ENCODE results near the gene NPIPB9. TPM values are rescaled to one million over a fixed set of nuclear protein-coding genes. Genes with fewer than 3 reads are reported as not detected.
"Not testable (repeated sequence)": the region's sequence is repeated elsewhere in the genome, so short reads cannot be mapped to it uniquely, and the experiment has no call there.

NPIPB9 gene
- 0.99 TPM in 1 of 2 replicates, not detected in the other for total RNA-seq

DNA sequence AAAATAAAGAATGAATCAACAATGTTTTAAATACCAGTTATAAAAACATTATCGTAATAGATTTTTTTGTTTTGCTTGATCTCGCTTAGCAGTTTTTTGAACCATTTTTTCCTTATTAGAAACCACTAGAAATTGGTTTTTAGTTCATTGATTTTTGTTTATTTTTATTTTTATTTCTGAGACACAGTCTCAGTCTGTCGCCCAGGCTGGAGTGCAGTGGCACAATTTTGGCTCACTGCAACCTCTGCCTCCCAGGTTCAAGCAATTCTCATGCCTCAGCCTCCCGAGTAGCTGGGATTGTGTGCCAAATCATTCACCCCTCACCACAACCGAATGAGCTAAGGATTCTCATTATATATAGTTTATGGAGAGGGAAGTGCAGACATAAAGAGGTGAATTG is at the start of gene NPIPB9:
TSS of gene NPIPB9 (plus strand) at position 301 of the 400 bp plus-strand sequence.
- not testable (repeated sequence) for DNase-seq (ENCODE audit: low read depth, low spot score)

DNA sequence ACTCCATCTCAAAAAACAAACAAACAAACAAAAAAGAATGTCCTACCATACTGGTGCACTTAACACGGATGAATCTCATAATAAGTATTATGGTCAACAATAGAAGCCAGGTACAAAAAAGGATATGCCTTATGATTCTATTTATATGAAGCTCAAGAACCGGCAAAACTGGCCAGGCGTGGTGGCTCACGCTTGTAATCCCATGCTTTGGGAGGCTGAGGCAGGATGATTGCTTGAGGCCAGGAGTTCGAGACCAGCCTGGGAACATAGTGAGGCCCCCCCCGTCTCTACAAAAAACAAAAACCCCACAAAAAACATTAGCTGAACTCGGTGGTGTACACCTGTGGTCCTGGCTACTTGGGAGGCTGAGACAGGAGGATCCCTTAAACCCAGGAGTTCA is 47.3 kb upstream of the NPIPB9 start:
- DNase-seq (ENCODE audit: low read depth, low spot score): not testable (repeated sequence)

DNA sequence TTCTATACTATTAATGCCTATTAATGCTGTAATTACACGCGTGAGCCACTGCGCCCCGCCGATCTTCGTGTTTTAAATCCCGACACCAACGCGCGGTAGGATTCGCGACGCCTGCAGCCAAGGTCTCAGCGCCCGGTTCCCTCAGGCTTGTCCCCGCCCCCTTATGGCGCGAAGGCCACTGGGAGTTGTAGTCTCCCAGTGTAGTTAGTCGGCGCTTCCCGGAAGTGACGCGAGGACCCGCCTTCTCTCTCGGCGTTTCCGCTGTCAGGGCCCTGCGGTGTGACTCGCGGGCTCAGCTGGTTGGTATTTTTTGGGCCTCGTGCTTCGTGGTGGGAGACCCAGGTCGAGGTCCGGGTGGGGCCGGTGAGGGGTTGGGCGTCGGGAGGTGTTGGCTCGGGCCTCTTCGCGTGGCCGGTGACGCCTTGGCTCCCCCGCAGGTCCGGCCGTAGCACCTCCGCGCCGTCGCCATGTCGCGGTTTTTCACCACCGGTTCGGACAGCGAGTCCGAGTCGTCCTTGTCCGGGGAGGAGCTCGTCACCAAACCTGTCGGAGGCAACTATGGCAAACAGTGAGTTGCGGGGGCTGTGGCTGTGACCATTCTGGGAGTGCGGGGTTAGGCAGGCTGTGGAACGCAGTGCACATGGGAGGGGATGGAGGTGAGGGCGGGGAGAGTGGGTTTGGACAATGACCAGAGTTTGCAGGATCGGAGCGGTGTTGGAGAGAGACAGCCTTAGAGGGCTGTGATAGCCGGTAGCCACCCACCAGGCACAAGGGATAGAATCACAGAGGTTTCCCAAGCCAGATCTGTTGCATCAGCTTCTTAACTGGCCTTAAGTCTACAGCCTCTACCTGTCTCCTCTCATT is 40.1 kb upstream of the NPIPB9 start, which contains the start of gene EIF3C:
TSS of gene EIF3C (plus strand) at position 245 of the 864 bp plus-strand sequence. CDS start at position 468, 223 bp downstream.
- DNase-seq (ENCODE audit: low read depth, low spot score): not testable (repeated sequence)

DNA sequence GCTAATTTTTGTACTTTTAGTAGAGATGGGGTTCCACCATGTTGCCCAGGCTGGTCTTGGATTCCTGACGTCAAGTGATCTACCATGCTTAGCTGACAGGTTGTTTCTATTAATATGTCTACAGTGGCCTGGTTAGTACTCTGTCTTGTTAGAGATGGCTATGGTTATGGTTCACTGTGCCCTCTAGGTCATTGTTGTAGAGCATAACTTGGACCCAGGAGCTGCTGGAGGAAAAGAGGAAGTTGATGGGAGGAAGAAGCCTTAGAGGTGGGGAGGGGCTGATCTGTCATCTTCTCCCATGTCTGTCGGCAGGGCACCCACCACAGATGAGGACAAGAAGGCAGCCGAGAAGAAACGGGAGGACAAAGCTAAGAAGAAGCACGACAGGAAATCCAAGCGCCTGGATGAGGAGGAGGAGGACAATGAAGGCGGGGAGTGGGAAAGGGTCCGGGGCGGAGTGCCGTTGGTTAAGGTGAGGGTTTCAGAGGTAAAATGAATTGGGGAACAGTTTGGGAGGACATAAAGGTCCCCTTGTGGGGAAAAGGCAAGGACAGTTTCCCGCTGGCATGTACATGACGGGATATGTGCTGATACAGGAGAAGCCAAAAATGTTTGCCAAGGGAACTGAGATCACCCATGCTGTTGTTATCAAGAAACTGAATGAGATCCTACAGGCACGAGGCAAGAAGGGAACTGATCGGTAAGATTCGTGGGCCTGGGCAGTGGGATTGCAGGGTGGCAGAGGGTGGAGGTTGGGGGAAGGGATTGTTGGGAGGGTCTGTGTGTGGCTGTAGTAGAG is 28.5 kb upstream of the NPIPB9 start:
- DNase-seq (ENCODE audit: low read depth, low spot score): not testable (repeated sequence)

DNA sequence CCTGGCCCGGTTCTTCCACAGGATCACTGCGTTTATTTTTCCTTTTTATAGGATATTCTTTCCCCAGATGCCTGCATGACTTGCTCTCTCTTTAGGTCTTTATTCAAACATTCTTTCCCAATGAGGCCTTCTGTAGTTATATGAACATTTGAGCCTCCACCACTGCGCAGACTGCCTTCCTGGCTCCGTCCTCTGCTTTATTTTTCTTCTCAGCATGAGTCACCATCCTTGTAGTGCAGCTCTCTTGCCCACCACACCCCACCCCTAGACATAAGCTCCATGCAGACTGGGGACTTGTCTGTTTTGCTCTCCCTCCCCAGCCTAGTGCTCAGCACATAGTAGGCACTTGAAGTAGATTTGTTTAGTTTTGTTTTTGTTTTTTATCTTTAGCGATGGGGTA is 20.3 kb upstream of the NPIPB9 start:
- DNase-seq (ENCODE audit: low read depth, low spot score): not testable (repeated sequence)

DNA sequence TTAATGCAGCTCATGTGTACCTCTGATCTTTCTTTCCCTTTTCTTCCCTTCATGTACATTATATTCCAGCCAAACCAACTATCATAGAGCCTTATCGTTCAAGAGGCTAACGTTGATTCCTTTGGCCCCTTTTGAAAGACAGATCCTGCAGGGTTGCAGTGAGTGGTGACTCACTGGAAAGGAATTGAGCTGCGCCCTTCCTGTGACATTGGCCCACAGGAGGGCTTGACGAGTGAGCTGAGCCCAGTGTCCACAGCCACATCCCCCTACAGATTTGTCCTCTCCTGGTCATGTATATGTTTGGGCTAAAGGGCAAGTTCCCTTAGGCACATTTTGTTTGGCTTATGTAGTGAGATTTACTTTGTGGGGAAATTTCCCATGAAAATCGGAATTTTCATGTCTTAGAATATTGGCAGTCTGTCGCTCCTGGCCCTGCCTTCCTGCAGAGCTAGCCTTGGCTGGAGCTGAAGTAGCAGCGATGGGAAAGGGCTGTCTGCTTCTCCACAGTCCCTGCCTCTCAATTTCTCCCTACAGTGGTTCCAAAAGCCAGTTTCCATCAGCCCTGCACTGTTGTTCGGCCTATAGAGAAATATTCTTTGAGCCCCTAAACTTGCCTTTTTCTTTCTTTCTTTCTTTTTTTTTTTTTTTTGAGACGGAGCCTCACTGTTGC is 19.0 kb upstream of the NPIPB9 start:
- DNase-seq (ENCODE audit: low read depth, low spot score): not testable (repeated sequence)

DNA sequence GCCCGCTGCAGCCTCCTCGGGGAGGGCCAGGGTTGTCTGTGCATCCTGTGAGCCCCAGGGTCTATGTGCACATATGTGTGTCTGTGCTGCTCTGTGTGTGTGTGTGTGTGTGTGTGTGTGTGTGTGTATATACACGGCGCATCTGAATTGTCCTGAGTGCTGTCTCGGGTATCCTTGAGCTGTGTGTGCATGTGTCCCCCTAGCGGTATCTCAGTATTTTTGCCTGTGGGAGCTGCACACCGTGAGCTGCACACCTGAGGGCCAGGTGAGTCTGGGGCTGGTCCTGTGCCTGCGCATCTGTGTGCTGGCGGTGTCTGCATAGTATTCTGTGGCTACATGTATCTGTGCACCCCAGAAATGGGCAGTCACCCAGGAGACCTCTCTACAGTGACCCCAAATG is 11.8 kb upstream of the NPIPB9 start:
- DNase-seq (ENCODE audit: low read depth, low spot score): not testable (repeated sequence)

DNA sequence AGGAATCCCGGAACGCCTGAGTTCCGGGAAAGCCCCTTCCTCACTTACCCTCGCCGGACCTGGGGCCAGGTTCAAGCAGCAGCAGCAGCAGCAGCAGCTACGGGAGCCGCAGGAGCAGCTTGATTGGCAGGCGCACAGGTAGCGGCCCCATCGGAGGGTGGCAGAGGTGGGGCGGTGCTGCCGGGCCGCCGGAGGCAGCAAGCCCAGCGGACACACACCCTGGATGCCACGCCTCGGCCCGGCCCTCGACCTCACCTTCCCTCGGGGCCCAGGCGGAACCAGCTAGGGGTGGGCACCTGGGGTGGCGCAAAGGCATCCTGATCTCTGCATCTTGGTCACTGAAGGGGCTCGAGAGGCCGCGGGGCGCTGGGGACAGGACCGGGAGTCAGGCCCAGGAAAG is 11.0 kb upstream of the NPIPB9 start:
- DNase-seq (ENCODE audit: low read depth, low spot score): not testable (repeated sequence)

DNA sequence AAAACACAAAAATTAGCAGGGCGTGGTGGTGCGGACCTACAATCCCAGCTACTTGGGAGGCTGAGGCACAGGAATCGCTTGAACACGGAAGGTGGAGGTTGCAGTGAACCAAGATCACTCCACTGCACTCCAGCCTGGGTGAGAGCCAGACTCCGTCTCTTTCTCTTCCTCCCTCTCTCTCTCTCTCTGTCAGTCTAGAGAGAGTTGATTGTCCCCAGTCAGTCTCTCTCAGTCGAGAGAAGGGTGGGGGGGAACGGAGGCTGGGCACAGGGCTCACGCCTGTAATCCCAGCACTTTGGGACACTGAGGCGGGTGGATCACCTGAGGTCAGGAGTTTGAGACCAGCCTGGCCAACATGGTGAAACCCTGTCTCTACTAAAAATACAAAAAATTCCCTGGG is 10.3 kb upstream of the NPIPB9 start:
- not testable (repeated sequence) for DNase-seq (ENCODE audit: low read depth, low spot score)

DNA sequence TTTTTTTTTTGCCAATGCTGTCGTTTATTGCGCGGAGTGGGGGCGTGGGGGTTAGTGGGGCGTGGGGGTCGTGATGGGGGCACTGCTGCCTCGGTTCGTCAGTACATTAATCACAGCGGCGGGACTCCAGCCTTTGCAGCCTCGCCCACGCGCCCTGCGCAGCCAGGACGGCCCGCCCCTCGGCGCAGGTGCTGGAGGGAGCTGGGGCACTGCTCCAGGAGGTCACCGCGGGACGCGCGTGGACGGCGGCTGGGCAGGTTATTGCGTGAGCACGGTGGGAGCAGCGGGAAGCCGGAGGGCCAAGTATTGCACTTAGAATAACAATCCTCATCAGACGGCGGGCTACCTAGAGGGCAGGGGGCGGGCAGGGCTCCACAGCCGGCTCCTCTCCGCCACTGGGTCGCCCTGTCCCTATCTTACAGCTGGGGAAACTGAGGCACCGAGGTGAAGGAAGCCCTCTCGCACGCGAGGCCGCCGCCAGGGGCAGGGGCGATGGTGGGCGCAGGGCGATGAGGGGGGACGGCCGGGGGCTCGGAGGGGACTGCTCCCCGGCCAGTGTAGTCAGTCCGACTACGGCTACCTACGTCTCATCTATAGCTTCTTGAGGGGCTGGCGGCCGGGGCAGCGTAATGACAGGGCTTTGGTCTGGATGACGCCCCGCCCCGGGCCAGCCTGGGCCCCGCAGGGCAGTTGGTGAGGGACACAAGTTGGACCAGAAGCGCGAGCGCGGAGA is 4.8 kb upstream of the NPIPB9 start:
- DNase-seq (ENCODE audit: low read depth, low spot score): not testable (repeated sequence)

DNA sequence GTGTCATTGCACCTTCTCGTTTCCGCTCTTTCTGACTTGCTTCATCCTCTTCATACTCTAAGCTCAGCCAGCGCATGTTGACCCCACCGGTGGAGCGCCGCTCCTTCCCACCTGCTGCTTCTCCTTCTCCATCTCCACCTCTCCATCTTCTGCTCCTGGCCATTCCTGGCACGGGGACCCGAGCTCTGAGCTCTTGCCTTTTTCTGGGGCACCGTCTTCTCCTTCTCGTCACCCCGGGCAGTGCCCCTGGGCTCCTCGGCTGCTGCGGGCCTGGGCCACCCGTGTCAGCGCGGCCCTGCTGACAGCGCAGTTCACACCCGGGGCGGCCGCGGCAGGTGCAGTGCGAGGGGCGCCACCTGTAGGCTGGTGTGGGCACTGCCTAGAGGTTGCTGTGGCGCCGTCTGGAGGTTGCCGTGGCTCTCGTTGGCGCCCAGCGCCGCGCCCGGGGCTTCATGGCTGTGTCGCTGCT is 1.6 kb upstream of the NPIPB9 start:
- DNase-seq (ENCODE audit: low read depth, low spot score): not testable (repeated sequence)

DNA sequence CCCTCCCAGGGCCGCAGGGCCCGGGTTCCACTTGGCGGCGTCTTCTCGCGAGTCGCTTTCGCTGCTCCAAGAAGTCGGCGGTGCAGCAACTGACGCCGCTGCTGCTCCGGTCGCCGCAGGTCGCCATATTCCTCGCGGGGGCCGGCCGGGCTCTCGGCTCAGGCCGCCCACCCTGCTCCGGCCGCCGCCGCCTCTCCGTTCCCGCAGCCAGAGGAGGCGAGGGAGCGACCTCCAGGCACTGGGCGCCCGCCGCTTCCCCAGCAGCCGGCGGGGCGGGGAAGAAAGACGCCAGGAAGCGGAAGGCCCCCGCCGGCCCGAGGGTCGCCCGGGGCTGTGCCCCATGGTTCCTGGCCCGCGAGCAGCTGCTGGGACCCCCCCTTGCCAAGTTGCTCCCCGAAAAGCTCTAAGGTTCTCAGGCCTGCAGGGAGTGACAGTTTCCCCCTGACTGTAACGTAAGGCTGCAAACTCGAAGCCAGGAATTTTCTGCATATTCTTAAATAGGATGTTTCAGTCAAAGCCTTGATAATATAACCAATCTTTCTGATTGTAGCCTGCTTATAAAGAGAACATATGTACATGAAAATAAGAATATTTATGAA is 1.0 kb upstream of the NPIPB9 start:
- not testable (repeated sequence) for DNase-seq (ENCODE audit: low read depth, low spot score)

DNA sequence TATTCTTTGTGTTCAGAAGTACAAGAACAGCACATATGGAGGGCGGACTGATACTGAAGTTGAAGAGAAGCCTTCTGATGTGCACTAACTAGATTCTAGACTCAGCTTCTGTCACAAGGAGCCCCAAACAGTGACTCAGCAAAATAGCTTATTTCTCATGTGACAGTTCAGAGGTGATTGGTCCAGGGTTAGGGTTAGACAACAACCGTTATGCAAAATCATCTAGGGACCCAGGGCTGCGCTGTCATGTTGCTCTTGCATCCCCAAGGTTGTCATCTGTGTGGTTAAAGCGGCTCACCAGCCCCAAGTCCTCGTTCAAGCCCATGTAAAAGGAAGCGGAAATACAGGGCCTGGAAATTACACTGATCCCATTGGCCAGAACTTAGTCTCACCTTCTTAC is 30.1 kb downstream of the NPIPB9 start:
- not testable (repeated sequence) for DNase-seq (ENCODE audit: low read depth, low spot score)

DNA sequence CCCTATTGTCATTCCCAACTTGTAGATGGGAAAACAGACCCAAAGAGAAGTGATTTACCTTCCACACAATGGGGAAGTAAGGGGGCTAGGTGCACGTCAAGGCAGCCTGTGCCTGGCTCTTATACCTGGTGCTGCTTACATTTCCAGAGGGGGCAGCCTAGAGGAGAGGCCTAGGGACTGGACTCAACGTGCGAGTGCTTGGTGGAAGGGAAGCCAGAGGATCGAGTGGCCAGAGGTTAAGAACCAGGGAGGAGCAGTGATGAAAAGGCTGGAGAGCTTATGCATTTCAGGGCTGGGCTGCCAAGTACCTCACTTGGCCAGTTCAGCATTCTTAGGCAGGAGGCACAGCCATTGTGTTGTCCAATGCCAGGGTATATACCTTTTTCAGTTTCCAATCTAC is 30.8 kb downstream of the NPIPB9 start:
- DNase-seq (ENCODE audit: low read depth, low spot score): not testable (repeated sequence)

DNA sequence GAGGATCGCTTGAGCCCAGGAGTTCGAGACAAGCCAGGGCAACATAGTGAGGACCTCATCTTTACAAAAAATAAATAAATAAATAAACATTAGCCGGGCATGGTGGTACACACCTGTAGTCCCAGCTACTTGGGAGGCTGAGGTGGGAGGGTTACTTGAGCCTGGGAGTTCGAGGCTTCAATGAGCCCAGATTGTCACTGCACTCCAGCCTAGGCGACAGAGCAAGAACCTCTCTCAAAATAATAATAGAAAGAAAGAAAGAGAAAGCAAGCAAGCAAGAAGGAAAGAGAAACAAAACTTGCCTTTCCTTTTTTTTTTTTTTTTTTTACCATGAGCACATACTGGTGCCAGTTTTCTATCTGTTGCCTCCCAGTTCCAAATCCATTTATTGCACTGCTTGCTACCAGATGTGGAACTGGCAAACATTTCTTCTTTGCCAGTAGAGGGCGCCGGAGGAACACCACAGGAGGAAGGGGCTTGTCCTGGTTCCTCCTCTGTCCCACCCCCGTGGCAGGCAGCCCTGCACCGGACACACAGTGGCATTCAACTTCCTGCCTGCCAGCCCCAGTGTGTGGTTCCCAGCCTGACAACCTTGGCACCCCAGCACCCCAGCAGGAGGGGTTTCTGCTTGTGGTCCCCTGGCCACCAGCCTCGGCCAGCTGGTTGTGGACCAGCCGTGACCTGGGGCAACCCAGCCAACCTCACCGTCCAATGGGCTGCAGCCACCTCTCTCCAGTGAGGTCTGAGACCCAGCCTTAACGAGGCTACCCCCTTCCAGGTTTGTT is 50.8 kb downstream of the NPIPB9 start:
- not testable (repeated sequence) for DNase-seq (ENCODE audit: low read depth, low spot score)

DNA sequence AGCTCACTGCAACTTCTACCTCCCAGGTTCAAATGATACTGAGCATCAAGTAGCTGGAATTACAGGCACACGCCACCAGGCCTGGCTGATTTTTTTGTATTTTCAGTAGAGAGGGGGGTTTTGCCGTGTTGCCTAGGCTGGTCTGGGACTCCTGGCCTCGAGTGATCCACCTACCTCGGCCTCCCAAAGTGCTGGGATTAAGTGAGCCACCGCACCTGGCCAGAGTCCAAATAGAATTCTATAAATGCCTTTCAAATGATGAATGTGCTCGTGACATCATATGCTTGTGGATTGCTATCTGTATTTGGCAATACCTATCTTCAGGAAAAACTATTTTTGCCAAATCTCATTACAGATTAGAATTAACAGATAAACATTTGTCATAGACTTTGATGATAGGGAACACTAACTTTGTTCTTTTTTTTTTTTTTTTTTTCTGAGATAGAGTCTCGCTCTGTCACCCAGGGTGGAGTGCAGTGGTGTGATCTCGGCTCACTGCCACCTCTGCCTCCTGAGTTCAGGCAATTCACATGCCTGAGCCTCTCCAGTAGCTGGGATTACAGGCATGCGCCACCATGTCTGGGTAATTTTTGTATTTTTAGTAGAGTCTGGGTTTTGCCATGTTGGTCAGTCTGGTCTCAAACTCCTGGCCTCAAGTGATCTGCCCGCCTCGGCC is 56.0 kb downstream of the NPIPB9 start:
- DNase-seq (ENCODE audit: low read depth, low spot score): not testable (repeated sequence)

DNA sequence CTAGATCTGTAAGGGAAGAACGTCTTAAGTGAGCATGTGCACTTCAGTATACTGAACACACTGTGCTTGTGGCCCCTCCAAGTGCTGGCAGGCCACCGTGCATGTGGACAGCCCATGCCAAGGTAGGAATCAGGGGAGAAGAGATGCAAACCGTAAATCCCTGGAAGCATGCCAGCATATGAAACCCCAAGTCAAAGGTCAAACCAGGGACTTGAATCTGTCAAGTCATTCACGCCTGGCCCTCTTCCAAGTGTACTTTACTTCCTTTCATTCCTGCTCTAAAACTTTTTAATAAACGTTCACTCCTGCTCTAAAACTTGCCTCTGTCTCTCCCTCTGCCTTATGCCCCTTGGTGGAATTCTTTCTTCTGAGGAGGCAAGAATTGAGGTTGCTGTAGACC is 68.4 kb downstream of the NPIPB9 start:
- no peak for DNase-seq (ENCODE audit: low read depth, low spot score)

DNA sequence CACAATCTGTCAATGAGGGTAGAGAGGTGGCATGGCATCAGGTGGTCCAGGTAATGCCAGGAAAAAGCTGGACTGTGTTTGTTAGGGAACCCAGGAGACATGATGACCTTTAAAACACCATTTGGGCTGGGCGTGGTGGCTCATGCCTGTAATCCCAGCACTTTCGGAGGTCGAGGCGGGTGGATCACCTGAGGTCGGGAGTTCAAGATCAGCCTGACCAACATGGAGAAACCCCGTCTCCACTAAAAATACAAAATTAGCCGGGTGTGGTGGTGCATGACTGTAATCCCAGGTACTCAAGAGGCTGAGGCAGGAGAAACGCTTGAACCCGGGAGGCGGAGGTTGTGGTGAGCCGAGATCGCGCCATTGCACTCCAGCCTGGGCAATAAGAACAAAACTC is 69.0 kb downstream of the NPIPB9 start:
- DNase-seq (ENCODE audit: low read depth, low spot score): not testable (repeated sequence)
